GM12878 (cell line): ENCODE data around the gene ITPR2. TPM values are rescaled to one million over a fixed set of nuclear protein-coding genes. Genes with fewer than 3 reads are reported as not detected.
A peak's percentile ranks its signal among the peaks of the same experiment; 100 is the strongest.

Experiments used
- CREM ChIP-seq: IDR thresholded peaks from 2 replicates; pipeline ENCODE4 v1.6.1; 2014; ENCODE audit warnings: antibody characterized with exemption, low read depth
- ESRRA ChIP-seq: IDR thresholded peaks from 2 replicates; pipeline ENCODE4 v1.6.1; 2012; ENCODE audit warnings: mild to moderate bottlenecking, low read length, improper control_type of control experiment
- HDAC6 ChIP-seq: fragments of 200-600 bp; sonication (generic); IDR thresholded peaks from one replicate; pipeline ENCODE4 v1.8.0; 2017; ENCODE audit warnings: antibody characterized with exemption; ENCODE audit not compliant: unreplicated experiment
- JUNB ChIP-seq: IDR thresholded peaks from 2 replicates; pipeline ENCODE4 v1.6.1; 2016; ENCODE audit warnings: antibody characterized with exemption, mild to moderate bottlenecking
- PRDM15 ChIP-seq: fragments of 450-650 bp; formaldehyde crosslinking; IDR thresholded peaks from 2 replicates; pipeline ENCODE4 v1.4.0; 2020; ENCODE audit warnings: mild to moderate bottlenecking, moderate library complexity
- SREBF1 ChIP-seq: IDR thresholded peaks from 2 replicates; pipeline ENCODE4 v1.6.1; 2012; ENCODE audit warnings: mild to moderate bottlenecking, low read length
- USF2 ChIP-seq: IDR thresholded peaks from 2 replicates; pipeline ENCODE4 v1.6.1; 2011; ENCODE audit warnings: low read depth, low read length, improper control_type of control experiment, borderline replicate concordance
- YBX1 ChIP-seq: fragments of 450-650 bp; IDR thresholded peaks from 2 replicates; pipeline ENCODE4 v1.6.1; 2016; ENCODE audit warnings: antibody characterized with exemption
- polyA plus RNA-seq, 11 experiments: library from polyadenylated mRNA; depleted of rRNA in 4 of 11; unstranded in 6 of 11; stranded (reverse) in 5 of 11; fragments of >200 nt; fragmentation: Nextera tagmentation in 4 of 11; fragmentation: Illumina TruSeq in 1 of 11; extraction: Ambion mirVana in 4 of 11; extraction: Trizol in 1 of 11; gene quantifications; 1 replicate in 1 of 11; 2 replicates in 10 of 11; pipeline versions ENCODE4 v1.2.1 to v1.2.3, GENCODE V29; 2011 to 2016; ENCODE audit warnings: inconsistent platforms in 2 of 11, missing spikeins in 2 of 11, low read depth in 1 of 11
- total RNA-seq, 4 experiments: library from RNA; depleted of rRNA in 3 of 4; stranded (reverse); fragments of >200 nt in 3 of 4; fragmentation: Illumina TruSeq in 1 of 4; extraction: Trizol in 1 of 4; gene quantifications; 2 replicates each; pipeline versions ENCODE4 v1.2.1 to v1.2.3, GENCODE V29; 2013 to 2021
- TF ChIP-seq, protein P1 (sequence below): fragments of 450-650 bp; IDR thresholded peaks from 2 replicates; pipeline ENCODE4 v1.6.1; 2016; ENCODE audit warnings: mild to moderate bottlenecking, moderate library complexity, borderline replicate concordance
- TF ChIP-seq, protein P2 (sequence below): IDR thresholded peaks from 2 replicates; pipeline ENCODE4 v1.6.1; 2011; ENCODE audit warnings: borderline replicate concordance, low read depth, mild to moderate bottlenecking, moderate library complexity, mixed read lengths, low read length; ENCODE audit not compliant: insufficient read depth; ENCODE audit errors: extremely low read length
- TF ChIP-seq, protein P3 (sequence below): IDR thresholded peaks from 2 replicates; pipeline ENCODE4 v1.6.1; 2011; ENCODE audit warnings: borderline replicate concordance, low read depth, mild to moderate bottlenecking, moderate library complexity, low read length; ENCODE audit not compliant: insufficient read depth, poor library complexity, severe bottlenecking
- TF ChIP-seq, protein P4 (sequence below): fragments of 450-650 bp; formaldehyde crosslinking; IDR thresholded peaks from 2 replicates; pipeline ENCODE4 v1.5.0; 2022; ENCODE audit warnings: mild to moderate bottlenecking, missing genetic modification characterization

The ITPR2 gene
- total and polyA plus RNA-seq, 10 of the 15 experiments (the other 5 are each of a cell fraction or from before 2014, with no cell fraction given), result 7.5 to 76.2 (median 47.1) TPM

DNA sequence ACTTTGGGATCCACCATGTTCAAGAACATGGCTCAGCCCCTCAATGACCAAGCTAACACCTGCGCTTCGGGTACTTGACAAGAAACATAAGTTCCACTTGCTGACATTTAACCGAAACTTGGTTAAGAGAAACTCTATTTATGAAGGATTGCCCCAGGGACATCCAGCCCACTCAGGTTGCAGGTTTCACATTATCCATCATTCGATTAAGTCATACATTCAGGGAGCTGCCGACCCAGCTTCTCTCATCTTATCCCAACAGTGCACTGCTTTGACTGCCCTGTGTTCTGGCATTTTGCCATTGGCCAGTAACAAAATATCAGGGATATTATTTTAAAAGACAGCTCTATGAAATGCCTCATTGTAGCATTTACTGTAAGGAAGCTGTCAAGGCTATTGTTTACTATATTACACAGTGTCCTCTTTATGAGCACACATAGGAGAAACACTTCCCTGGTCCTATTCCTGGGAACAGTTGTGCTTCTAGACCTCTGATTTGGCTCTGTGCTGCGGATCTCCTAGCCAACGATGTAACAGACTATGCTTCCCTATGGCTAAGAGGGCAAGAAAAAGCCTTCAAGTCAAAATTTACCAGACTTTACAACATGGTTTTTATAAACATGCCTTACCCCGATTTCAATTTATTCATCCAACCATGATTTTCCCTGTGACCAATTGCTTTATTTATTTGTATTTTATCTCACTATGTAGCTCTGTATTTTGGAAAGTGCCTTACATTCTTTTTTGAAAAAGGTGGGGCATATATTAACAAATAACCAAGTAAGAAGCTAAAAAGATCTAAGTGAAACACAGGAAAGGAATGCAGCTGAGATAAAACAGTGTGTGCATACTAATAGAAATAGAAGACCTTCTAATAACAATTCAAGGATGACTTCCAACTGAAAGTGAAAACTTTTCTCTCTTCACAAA is 109.3 kb downstream of the ITPR2 start (continued):
- TF ChIP-seq, protein P1, sequence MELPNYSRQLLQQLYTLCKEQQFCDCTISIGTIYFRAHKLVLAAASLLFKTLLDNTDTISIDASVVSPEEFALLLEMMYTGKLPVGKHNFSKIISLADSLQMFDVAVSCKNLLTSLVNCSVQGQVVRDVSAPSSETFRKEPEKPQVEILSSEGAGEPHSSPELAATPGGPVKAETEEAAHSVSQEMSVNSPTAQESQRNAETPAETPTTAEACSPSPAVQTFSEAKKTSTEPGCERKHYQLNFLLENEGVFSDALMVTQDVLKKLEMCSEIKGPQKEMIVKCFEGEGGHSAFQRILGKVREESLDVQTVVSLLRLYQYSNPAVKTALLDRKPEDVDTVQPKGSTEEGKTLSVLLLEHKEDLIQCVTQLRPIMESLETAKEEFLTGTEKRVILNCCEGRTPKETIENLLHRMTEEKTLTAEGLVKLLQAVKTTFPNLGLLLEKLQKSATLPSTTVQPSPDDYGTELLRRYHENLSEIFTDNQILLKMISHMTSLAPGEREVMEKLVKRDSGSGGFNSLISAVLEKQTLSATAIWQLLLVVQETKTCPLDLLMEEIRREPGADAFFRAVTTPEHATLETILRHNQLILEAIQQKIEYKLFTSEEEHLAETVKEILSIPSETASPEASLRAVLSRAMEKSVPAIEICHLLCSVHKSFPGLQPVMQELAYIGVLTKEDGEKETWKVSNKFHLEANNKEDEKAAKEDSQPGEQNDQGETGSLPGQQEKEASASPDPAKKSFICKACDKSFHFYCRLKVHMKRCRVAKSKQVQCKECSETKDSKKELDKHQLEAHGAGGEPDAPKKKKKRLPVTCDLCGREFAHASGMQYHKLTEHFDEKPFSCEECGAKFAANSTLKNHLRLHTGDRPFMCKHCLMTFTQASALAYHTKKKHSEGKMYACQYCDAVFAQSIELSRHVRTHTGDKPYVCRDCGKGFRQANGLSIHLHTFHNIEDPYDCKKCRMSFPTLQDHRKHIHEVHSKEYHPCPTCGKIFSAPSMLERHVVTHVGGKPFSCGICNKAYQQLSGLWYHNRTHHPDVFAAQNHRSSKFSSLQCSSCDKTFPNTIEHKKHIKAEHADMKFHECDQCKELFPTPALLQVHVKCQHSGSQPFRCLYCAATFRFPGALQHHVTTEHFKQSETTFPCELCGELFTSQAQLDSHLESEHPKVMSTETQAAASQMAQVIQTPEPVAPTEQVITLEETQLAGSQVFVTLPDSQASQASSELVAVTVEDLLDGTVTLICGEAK, result no peak
- TF ChIP-seq, protein P2, sequence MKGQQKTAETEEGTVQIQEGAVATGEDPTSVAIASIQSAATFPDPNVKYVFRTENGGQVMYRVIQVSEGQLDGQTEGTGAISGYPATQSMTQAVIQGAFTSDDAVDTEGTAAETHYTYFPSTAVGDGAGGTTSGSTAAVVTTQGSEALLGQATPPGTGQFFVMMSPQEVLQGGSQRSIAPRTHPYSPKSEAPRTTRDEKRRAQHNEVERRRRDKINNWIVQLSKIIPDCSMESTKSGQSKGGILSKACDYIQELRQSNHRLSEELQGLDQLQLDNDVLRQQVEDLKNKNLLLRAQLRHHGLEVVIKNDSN, result no peak
- TF ChIP-seq, protein P3, sequence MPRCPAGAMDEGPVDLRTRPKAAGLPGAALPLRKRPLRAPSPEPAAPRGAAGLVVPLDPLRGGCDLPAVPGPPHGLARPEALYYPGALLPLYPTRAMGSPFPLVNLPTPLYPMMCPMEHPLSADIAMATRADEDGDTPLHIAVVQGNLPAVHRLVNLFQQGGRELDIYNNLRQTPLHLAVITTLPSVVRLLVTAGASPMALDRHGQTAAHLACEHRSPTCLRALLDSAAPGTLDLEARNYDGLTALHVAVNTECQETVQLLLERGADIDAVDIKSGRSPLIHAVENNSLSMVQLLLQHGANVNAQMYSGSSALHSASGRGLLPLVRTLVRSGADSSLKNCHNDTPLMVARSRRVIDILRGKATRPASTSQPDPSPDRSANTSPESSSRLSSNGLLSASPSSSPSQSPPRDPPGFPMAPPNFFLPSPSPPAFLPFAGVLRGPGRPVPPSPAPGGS, result peak; percentile 72
- TF ChIP-seq HDAC6 (no peak), USF2 (no peak), YBX1 (no peak), JUNB (peak; percentile 72), ESRRA (no peak), SREBF1 (no peak), CREM (peak; percentile 80), PRDM15 (CRISPR knock-in tag) (no peak)
- TF ChIP-seq, protein P4, sequence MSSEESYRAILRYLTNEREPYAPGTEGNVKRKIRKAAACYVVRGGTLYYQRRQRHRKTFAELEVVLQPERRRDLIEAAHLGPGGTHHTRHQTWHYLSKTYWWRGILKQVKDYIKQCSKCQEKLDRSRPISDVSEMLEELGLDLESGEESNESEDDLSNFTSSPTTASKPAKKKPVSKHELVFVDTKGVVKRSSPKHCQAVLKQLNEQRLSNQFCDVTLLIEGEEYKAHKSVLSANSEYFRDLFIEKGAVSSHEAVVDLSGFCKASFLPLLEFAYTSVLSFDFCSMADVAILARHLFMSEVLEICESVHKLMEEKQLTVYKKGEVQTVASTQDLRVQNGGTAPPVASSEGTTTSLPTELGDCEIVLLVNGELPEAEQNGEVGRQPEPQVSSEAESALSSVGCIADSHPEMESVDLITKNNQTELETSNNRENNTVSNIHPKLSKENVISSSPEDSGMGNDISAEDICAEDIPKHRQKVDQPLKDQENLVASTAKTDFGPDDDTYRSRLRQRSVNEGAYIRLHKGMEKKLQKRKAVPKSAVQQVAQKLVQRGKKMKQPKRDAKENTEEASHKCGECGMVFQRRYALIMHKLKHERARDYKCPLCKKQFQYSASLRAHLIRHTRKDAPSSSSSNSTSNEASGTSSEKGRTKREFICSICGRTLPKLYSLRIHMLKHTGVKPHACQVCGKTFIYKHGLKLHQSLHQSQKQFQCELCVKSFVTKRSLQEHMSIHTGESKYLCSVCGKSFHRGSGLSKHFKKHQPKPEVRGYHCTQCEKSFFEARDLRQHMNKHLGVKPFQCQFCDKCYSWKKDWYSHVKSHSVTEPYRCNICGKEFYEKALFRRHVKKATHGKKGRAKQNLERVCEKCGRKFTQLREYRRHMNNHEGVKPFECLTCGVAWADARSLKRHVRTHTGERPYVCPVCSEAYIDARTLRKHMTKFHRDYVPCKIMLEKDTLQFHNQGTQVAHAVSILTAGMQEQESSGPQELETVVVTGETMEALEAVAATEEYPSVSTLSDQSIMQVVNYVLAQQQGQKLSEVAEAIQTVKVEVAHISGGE (CRISPR knock-in tag), result no peak
